ENCODE measurements around the gene COL2A1. TPM values are rescaled to one million over a fixed set of nuclear protein-coding genes. Genes with fewer than 3 reads are reported as not detected.

The COL2A1 gene
- total RNA-seq, 4 donors from 2014 or later = not detected

GRCh38 chr12:48017496-48017895 is 13.2 kb upstream of the COL2A1 start:
- no peak for TF ChIP-seq CTCF (IDR thresholded peaks at IDR 0.05; ENCODE audit: low read depth)

GRCh38 chr12:48016373-48017020 is 12.2 kb upstream of the COL2A1 start:
- TF ChIP-seq CTCF (IDR thresholded peaks at IDR 0.05; ENCODE audit: low read depth) = no peak

- no peak for TF ChIP-seq CTCF (IDR thresholded peaks at IDR 0.05; ENCODE audit: low read depth)
Measured at GRCh38 chr12:48015954-48016353, 11.7 kb upstream of the COL2A1 start.

- TF ChIP-seq CTCF (IDR thresholded peaks at IDR 0.05; ENCODE audit: low read depth) = no peak
Measured at GRCh38 chr12:48015129-48015528, 10.9 kb upstream of the COL2A1 start.

GRCh38 chr12:48013287-48013686 is 9.0 kb upstream of the COL2A1 start:
- TF ChIP-seq CTCF (IDR thresholded peaks at IDR 0.05; ENCODE audit: low read depth) = no peak

GRCh38 chr12:48012070-48012469 is 7.8 kb upstream of the COL2A1 start:
- TF ChIP-seq CTCF (IDR thresholded peaks at IDR 0.05; ENCODE audit: low read depth) = no peak

GRCh38 chr12:48010366-48010970 is 6.2 kb upstream of the COL2A1 start:
- TF ChIP-seq CTCF (IDR thresholded peaks at IDR 0.05; ENCODE audit: low read depth) = no peak

All from subcutaneous adipose tissue (tissue), 4 donors.